Tibial nerve (tissue), 4 donors: ENCODE measurements around the gene NTF4. TPM values are rescaled to one million over a fixed set of nuclear protein-coding genes. Genes with fewer than 3 reads are reported as not detected.

Experiments
- DNase-seq, 2 donors: peaks; one replicate each; pipeline ENCODE4 v3.0.0-alpha.2; 2019; ENCODE audit warnings: low spot score in 2 of 2
- H3K27ac ChIP-seq, 4 donors: fragments of 200-600 bp; sonication (generic) in 3 of 4; one replicate each; pipeline ENCODE4 v1.5.1; 2017 to 2019; ENCODE audit warnings: mild to moderate bottlenecking in 1 of 4
- H3K27me3 ChIP-seq, 2 donors: fragments of 200-600 bp; sonication (generic) in 1 of 2; one replicate each; pipeline versions ENCODE4 v1.5.1 to v1.6.0; 2017 to 2019
- H3K36me3 ChIP-seq, 3 donors: fragments of 200-600 bp; sonication (generic); one replicate each; pipeline ENCODE4 v1.5.1; 2018 to 2019
- H3K4me1 ChIP-seq, 4 donors: fragments of 200-600 bp; sonication (generic) in 3 of 4; one replicate each; pipeline ENCODE4 v1.5.1; 2017 to 2019
- H3K4me3 ChIP-seq, 4 donors: fragments of 200-600 bp; sonication (generic) in 3 of 4; one replicate each; pipeline ENCODE4 v1.5.1; 2017 to 2019; ENCODE audit warnings: mild to moderate bottlenecking in 1 of 4, moderate library complexity in 1 of 4
- H3K9me3 ChIP-seq, 4 donors: fragments of 200-600 bp; sonication (generic) in 3 of 4; one replicate each; pipeline ENCODE4 v1.5.1; 2017 to 2019
- CTCF ChIP-seq, 5 experiments: fragments of 200-600 bp in 3 of 5; fragments of 450-650 bp in 2 of 5; sonication (generic) in 3 of 5; IDR thresholded peaks; one replicate each; pipeline ENCODE4 v1.5.1; 2016 to 2019; ENCODE audit warnings: antibody characterized with exemption in 5 of 5, mild to moderate bottlenecking in 3 of 5, moderate library complexity in 2 of 5
- EP300 ChIP-seq, 2 donors: sonication (generic); formaldehyde crosslinking; IDR thresholded peaks; one replicate each; pipeline ENCODE4 v1.6.1; 2017; ENCODE audit warnings: antibody characterized with exemption in 2 of 2, mild to moderate bottlenecking in 1 of 2
- POLR2A ChIP-seq, 2 donors: fragments of 450-650 bp; IDR thresholded peaks; one replicate each; pipeline ENCODE4 v1.6.1; 2017; ENCODE audit warnings: antibody characterized with exemption in 2 of 2, mild to moderate bottlenecking in 2 of 2, moderate library complexity in 2 of 2
- WGBS, 2 donors: methylation state at CpG; one replicate each; pipeline ENCODE4 v1.1.5; 2018; 5-methylcytosine and 5-hydroxymethylcytosine counted together
- total RNA-seq, 4 donors: library from RNA; depleted of rRNA; stranded (reverse); fragments of >200 nt; gene quantifications; one replicate each; pipeline ENCODE4 v1.1.0, GENCODE V29; 2016

The NTF4 gene
- total RNA-seq, 4 donors from 2014 or later = not detected

GRCh38 chr19:49104229-49104864 is 39.7 kb upstream of the NTF4 start:
- Histone ChIP-seq H3K4me1 (no peaks in the 10 kb centered on the region), H3K27ac (no peak overlapping the region), H3K4me3 (no peak overlapping the region), H3K27me3 (no peaks in the 10 kb centered on the region), H3K36me3 (peaks cover 6 to 100% (median 48%) of the 10 kb centered on the region in 3 donors), H3K9me3 (no peaks in the 10 kb centered on the region)
- TF ChIP-seq CTCF (IDR thresholded peaks at IDR 0.05) = no peak
- no peak for TF ChIP-seq POLR2A (IDR thresholded peaks at IDR 0.05)
- TF ChIP-seq EP300 (IDR thresholded peaks at IDR 0.05) = no peak
- 75 to 81% methylated on average over 30 of the region's 30 CpGs for WGBS, 2 donors
- DNase-seq = no peak

GRCh38 chr19:49103331-49104085 is 38.9 kb upstream of the NTF4 start:
- WGBS, 2 donors = 81 to 86% methylated on average over 19 to 32 of the region's 33 CpGs
- H3K36me3 ChIP-seq = peaks cover 6 to 100% (median 54%) of the 10 kb centered on the region in 3 donors

GRCh38 chr19:49102303-49102702 is 37.7 kb upstream of the NTF4 start:
- H3K4me3 ChIP-seq = no peak overlapping the region
- H3K4me1 ChIP-seq = peaks cover 0 to 10% (median 0%) of the 10 kb centered on the region in 4 donors
- 85 to 86% methylated on average over 9 to 12 of the region's 12 CpGs for WGBS, 2 donors
- H3K9me3 ChIP-seq = no peaks in the 10 kb centered on the region
- H3K36me3 ChIP-seq = peaks cover 6 to 100% (median 50%) of the 10 kb centered on the region in 3 donors
- no peaks in the 10 kb centered on the region for H3K27me3 ChIP-seq
- no peak overlapping the region for H3K27ac ChIP-seq
- TF ChIP-seq POLR2A (IDR thresholded peaks at IDR 0.05) = no peak
- TF ChIP-seq EP300 (IDR thresholded peaks at IDR 0.05) = no peak
- TF ChIP-seq CTCF (IDR thresholded peaks at IDR 0.05) = no peak
- no peak for DNase-seq

More at GRCh38 chr19:49103331-49104085, 38.9 kb upstream of the NTF4 start:
- no peak for DNase-seq
- no peak for TF ChIP-seq POLR2A (IDR thresholded peaks at IDR 0.05)
- no peak for TF ChIP-seq CTCF (IDR thresholded peaks at IDR 0.05)
- no peak for TF ChIP-seq EP300 (IDR thresholded peaks at IDR 0.05)
- H3K27me3 ChIP-seq = no peaks in the 10 kb centered on the region
- H3K4me1 ChIP-seq = no peaks in the 10 kb centered on the region
- H3K9me3 ChIP-seq = no peaks in the 10 kb centered on the region
- no peak overlapping the region for H3K4me3 ChIP-seq
- H3K27ac ChIP-seq = no peak overlapping the region

- Histone ChIP-seq H3K27ac (no peak overlapping the region), H3K4me3 (no peak overlapping the region), H3K27me3 (no peaks in the 10 kb centered on the region), H3K9me3 (no peaks in the 10 kb centered on the region), H3K4me1 (peaks cover 0 to 10% (median 0%) of the 10 kb centered on the region in 4 donors), H3K36me3 (peaks cover 6 to 100% (median 60%) of the 10 kb centered on the region in 3 donors)
- no peak for DNase-seq
- TF ChIP-seq POLR2A (IDR thresholded peaks at IDR 0.05) = no peak
- TF ChIP-seq CTCF (IDR thresholded peaks at IDR 0.05) = no peak
- TF ChIP-seq EP300 (IDR thresholded peaks at IDR 0.05) = no peak
- WGBS, 2 donors = 82 to 84% methylated on average over 12 of the region's 12 CpGs
Observed at GRCh38 chr19:49101160-49101559, 36.5 kb upstream of the NTF4 start.

- Histone ChIP-seq H3K27me3 (no peaks in the 10 kb centered on the region), H3K4me1 (peaks cover 0 to 20% (median 0%) of the 10 kb centered on the region in 4 donors), H3K9me3 (no peaks in the 10 kb centered on the region), H3K36me3 (peaks cover 6 to 100% (median 46%) of the 10 kb centered on the region in 3 donors), H3K27ac (no peak overlapping the region), H3K4me3 (no peak overlapping the region)
- WGBS, 2 donors = 77 to 83% methylated on average over 4 of the region's 4 CpGs
- DNase-seq = no peak
- TF ChIP-seq EP300 (IDR thresholded peaks at IDR 0.05) (no peak), CTCF (IDR thresholded peaks at IDR 0.05) (no peak), POLR2A (IDR thresholded peaks at IDR 0.05) (no peak)
Observed at GRCh38 chr19:49098795-49099194, 34.2 kb upstream of the NTF4 start.
